ENCODE measurements around the gene ATP6V0B. TPM values are rescaled to one million over a fixed set of nuclear protein-coding genes. Genes with fewer than 3 reads are reported as not detected.

The ATP6V0B gene
- total RNA-seq (100 to 1,000 TPM; 176 to 239 TPM), polyA plus RNA-seq (ENCODE audit: insufficient read length in 6 of 6) (10 to 100 TPM; 56.5 to 69.3 (median 64.3) TPM)
- long read RNA-seq, donor 1, transcript ATP6V0B-205 (8 exons, 1,298 nt), result major isoform, 49 of 60 reads
- long read RNA-seq, donor 1, transcript ATP6V0B-213 (7 exons, 1,685 nt), result minor isoform, 9 of 60 reads
- long read RNA-seq, donor 1, partial matches to known transcripts, result 0 of 60 reads
- long read RNA-seq, donor 1, other reads (novel, unspliced or antisense), result 0 of 60 reads
- long read RNA-seq, donor 2, transcript ATP6V0B-205 (8 exons, 1,298 nt), result major isoform, 35 of 43 reads
- long read RNA-seq, donor 2, transcript ATP6V0B-201 (7 exons, 944 nt), result minor isoform, 5 of 43 reads
- long read RNA-seq, donor 2, partial matches to known transcripts, result 0 of 43 reads
- long read RNA-seq, donor 2, other reads (novel, unspliced or antisense), result 0 of 43 reads
- long read RNA-seq, donor 3, transcript ATP6V0B-205 (8 exons, 1,298 nt), result major isoform, 24 of 39 reads
- long read RNA-seq, donor 3, partial matches to known transcripts, result 11 of 39 reads
- long read RNA-seq, donor 3, other reads (novel, unspliced or antisense), result 0 of 39 reads
- long read RNA-seq, donor 4, transcript ATP6V0B-205 (8 exons, 1,298 nt), result major isoform, 270 of 295 reads
- long read RNA-seq, donor 4, transcript ATP6V0B-201 (7 exons, 944 nt), result minor isoform, 17 of 295 reads
- long read RNA-seq, donor 4, partial matches to known transcripts, result 1 of 295 reads
- long read RNA-seq, donor 4, other reads (novel, unspliced or antisense), result 5 of 295 reads
- long read RNA-seq, donor 5, transcript ATP6V0B-205 (8 exons, 1,298 nt), result major isoform, 22 of 35 reads
- long read RNA-seq, donor 5, transcript ATP6V0B-201 (7 exons, 944 nt), result minor isoform, 11 of 35 reads
- long read RNA-seq, donor 5, partial matches to known transcripts, result 0 of 35 reads
- long read RNA-seq, donor 5, other reads (novel, unspliced or antisense), result 0 of 35 reads
- long read RNA-seq, donor 6, transcript ATP6V0B-205 (8 exons, 1,298 nt), result major isoform, 39 of 45 reads
- long read RNA-seq, donor 6, partial matches to known transcripts, result 0 of 45 reads
- long read RNA-seq, donor 6, other reads (novel, unspliced or antisense), result 0 of 45 reads
- long read RNA-seq, donor 7, transcript ATP6V0B-205 (8 exons, 1,298 nt), result major isoform, 26 of 35 reads
- long read RNA-seq, donor 7, partial matches to known transcripts, result 0 of 35 reads
- long read RNA-seq, donor 7, other reads (novel, unspliced or antisense), result 0 of 35 reads
- long read RNA-seq, donor 8, transcript ATP6V0B-205 (8 exons, 1,298 nt), result major isoform, 29 of 46 reads
- long read RNA-seq, donor 8, transcript ATP6V0B-201 (7 exons, 944 nt), result minor isoform, 6 of 46 reads
- long read RNA-seq, donor 8, partial matches to known transcripts, result 8 of 46 reads
- long read RNA-seq, donor 8, other reads (novel, unspliced or antisense), result 0 of 46 reads
- long read RNA-seq, donor 9, partial matches to known transcripts, result 0 of 1 reads
- long read RNA-seq, donor 9, other reads (novel, unspliced or antisense), result 0 of 1 reads
- long read RNA-seq, donor 10, transcript ATP6V0B-201 (7 exons, 944 nt), result minor isoform, 21 of 487 reads
- long read RNA-seq, donor 10, transcript ATP6V0B-205 (8 exons, 1,298 nt), result major isoform, 443 of 487 reads
- long read RNA-seq, donor 10, partial matches to known transcripts, result 4 of 487 reads
- long read RNA-seq, donor 10, other reads (novel, unspliced or antisense), result 12 of 487 reads
- long read RNA-seq, donor 11, transcript ATP6V0B-205 (8 exons, 1,298 nt), result major isoform, 146 of 187 reads
- long read RNA-seq, donor 11, transcript ATP6V0B-213 (7 exons, 1,685 nt), result minor isoform, 9 of 187 reads
- long read RNA-seq, donor 11, partial matches to known transcripts, result 22 of 187 reads
- long read RNA-seq, donor 11, other reads (novel, unspliced or antisense), result 0 of 187 reads
- long read RNA-seq, donor 12, transcript ATP6V0B-205 (8 exons, 1,298 nt), result major isoform, 32 of 38 reads
- long read RNA-seq, donor 12, partial matches to known transcripts, result 0 of 38 reads
- long read RNA-seq, donor 12, other reads (novel, unspliced or antisense), result 0 of 38 reads

DNA sequence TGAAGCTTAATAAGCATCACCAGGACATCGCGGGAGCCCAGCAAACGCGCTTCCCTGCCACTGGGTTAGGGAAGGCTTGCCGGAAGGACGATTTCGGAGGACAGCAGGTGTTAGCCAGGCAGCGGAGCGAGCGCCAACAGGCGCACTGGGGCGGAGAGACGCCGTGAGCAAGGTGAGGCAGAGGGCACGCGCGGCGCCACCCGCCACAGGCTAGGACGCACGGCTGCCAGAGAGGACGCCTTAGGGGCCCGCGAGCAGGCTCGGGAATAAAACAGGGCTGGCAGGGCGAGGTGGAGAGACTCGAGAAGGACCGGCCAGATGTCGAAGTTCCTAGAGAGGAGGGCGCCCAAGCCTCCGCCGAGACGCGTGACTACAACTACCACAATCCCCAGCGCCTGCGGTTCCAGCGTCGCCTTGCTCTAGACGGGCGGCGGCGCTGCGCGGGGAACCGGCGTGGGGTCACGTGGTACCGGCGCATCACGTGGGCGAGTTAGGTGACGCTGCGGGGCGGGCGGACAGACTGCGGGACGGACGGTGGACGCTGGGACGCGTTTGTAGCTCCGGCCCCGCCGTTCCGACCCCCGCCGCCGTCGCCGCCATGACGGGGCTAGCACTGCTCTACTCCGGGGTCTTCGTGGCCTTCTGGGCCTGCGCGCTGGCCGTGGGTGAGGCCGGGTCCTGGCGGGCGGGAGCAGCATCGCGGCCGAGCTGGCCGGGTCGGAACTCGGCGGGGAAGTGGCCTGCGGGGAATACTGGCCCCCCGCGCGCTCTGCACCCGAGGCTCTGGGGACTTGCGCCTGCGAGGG is at the start of gene ATP6V0B:
ATP6V0B (plus strand) TSS at position 518 of the 806 bp plus-strand sequence; CDS start at position 599, 81 bp downstream.
- peaks cover 34 to 63% of the 10 kb centered on the region in 2 donors for H3K4me1 ChIP-seq
- DNase-seq (peak; percentile 88 to 99 (median 96)), ATAC-seq (peak; percentile 87)
- peak within 1 kb of the TSS; percentile 90 to 99 for H3K27ac ChIP-seq
- no peaks in the 10 kb centered on the region for H3K27me3 ChIP-seq
- H3K36me3 ChIP-seq, result peaks cover 5 to 38% of the 10 kb centered on the region in 2 donors
- H3K9me3 ChIP-seq, result no peaks in the 10 kb centered on the region
- intact Hi-C loops (cut with DNase I), result no loop called here
- peak within 1 kb of the TSS; percentile 87 to 98 for H3K4me3 ChIP-seq
- TF ChIP-seq CTCF (IDR thresholded peaks at IDR 0.05), result no peak

- Histone ChIP-seq H3K9me3 (no peaks in the 10 kb centered on the region), H3K27ac (no peak overlapping the region), H3K4me1 (no peaks in the 10 kb centered on the region), H3K27me3 (no peaks in the 10 kb centered on the region), H3K4me3 (no peak overlapping the region), H3K36me3 (peaks cover 0 to 6% of the 10 kb centered on the region in 2 donors)
- ATAC-seq (no peak), DNase-seq (no peak)
- intact Hi-C loops (cut with DNase I), result no loop called here
- no peak for TF ChIP-seq CTCF (IDR thresholded peaks at IDR 0.05)
Measured at GRCh38 chr1:43925846-43926245, 48.9 kb upstream of the ATP6V0B start.

GRCh38 chr1:43930168-43930948 is 44.4 kb upstream of the ATP6V0B start:
- no peak overlapping the region for H3K4me3 ChIP-seq
- H3K27me3 ChIP-seq, result peaks cover 0 to 29% of the 10 kb centered on the region in 2 donors
- peaks cover 4 to 23% of the 10 kb centered on the region in 2 donors for H3K4me1 ChIP-seq
- ATAC-seq, result no peak
- no peak overlapping the region for H3K27ac ChIP-seq
- peaks cover 0 to 6% of the 10 kb centered on the region in 2 donors for H3K36me3 ChIP-seq
- intact Hi-C loops (cut with DNase I), result loop anchor here in 1 of 2 donors (10.0 kb wide), 1 partner anchor 166 kb away; no protein-coding TSS in a partner anchor
- no peak for DNase-seq
- TF ChIP-seq CTCF (IDR thresholded peaks at IDR 0.05), result peak in 1 of 2 donors; percentile 29
- H3K9me3 ChIP-seq, result no peaks in the 10 kb centered on the region
